HG03378 (cell line): Measurements from ENCODE around the gene VTA1.
"Not testable (repeated sequence)": the region's sequence is repeated elsewhere in the genome, so short reads cannot be mapped to it uniquely, and the experiment has no call there.

Experiments used
- ATAC-seq: cut with Tn5 transposase; IDR thresholded peaks from one replicate; pipeline ENCODE4 v1.9.1; 2021; ENCODE audit warnings: mild to moderate bottlenecking, moderate library complexity; ENCODE audit not compliant: unreplicated experiment

Gene VTA1, protein sequence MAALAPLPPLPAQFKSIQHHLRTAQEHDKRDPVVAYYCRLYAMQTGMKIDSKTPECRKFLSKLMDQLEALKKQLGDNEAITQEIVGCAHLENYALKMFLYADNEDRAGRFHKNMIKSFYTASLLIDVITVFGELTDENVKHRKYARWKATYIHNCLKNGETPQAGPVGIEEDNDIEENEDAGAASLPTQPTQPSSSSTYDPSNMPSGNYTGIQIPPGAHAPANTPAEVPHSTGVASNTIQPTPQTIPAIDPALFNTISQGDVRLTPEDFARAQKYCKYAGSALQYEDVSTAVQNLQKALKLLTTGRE

DNA sequence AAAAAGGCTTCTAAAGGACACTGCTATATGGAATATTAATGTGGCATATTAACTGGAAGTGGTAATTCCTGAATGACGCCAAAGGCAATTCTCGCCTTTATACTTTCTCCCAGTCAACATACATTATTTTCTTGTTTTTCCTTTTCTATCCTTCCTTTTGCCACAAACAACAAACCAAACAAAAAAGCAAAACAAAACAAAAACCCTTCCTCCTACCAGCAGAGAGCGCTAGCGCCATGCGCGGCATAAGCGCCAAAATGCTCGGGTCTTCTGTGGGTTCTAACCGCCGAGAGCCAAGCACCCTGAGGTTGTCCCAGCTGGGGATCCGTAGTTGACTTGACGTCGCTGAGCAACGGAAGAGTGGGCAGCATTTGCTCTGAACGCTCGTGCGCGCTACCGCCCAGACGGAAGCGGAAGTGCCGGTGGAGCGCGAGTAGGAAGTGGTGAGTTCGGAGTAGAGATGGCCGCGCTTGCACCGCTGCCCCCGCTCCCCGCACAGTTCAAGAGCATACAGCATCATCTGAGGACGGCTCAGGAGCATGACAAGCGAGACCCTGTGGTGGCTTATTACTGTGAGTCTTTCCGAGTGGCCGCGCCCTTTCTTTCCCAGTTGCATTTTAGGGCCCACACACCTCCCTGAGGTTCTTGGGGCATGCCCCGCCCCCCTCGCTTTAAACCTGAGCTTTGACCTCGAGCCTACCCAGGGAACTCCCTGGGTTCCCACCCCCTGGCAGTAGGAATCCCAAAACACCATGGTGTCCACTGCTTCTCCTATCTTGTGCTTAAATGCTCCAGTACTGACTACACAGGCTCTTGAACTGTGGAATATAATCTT lies at the start of gene VTA1, which contains the start of gene NMBR:
TSS of gene VTA1 (plus strand) at position 436 of the 835 bp plus-strand sequence. CDS start at position 461, 25 bp downstream.
TSS of gene NMBR (minus strand) at position 295 of the 835 bp plus-strand sequence. CDS start 58,464 bp downstream, outside the sequence.
- ATAC-seq, result peak; percentile 99

- not testable (repeated sequence) for ATAC-seq
Observed at GRCh38 chr6:142104820-142105219, 42.2 kb upstream of the VTA1 start.

DNA sequence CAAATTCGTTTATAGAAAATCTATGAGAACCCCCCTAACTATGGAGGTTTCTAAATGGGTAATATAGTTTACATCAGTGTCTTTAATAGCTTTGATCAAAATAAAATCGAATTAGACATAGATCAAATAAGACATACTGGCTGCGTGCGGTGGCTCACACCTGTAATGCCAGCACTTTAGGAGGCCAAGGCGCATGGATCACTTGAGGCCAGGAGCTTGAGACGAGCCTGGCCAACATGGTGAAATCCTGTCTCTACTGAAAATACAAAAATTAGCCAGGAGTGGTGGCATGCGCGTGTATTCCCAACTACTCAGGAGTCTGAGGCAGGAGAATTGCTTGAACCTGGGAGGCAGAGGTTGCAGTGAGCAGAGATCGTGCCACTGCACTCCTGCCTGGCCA lies 36.2 kb upstream of the VTA1 start:
- ATAC-seq, result not testable (repeated sequence)

GRCh38 chr6:142112451-142113061 lies 34.5 kb upstream of the VTA1 start:
- peak; percentile 62 for ATAC-seq

DNA sequence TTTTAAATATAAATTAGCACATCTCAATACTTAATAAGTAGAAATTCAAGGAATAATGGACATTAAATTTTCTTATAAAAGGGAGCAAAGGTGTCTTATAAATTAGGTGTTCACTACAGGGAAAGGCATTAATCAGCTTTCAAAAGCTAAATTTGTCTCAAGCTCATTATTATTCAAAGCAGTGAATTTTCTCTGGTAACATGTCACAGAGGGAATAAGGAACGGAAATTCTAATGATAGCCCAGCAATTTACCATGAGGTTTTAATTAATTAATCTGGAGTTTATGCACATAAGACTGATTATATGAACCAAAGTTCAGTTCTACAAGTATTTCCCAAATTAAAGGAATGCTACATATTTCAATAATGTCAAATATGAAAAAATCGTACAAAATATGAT lies 29.7 kb upstream of the VTA1 start:
- ATAC-seq, result no peak

DNA sequence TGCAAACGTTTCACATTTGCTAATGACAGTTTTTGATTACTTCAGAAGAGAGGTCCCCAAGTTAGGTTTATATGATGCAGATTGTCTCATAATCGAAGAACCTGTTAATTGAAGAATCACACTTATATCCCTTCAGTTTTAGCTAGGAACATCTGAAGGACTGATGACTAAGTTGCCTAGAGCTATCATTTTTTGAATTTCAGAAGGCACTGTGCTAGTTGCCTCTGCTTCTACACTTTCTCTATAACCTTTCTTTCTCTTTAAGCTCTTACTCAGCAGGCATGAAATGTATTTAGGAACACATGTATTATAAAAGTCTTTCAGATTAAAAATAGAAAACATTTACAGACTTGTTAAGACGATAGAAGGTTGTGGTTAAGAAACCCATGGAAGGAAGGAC lies 28.7 kb upstream of the VTA1 start:
- ATAC-seq, result no peak

DNA sequence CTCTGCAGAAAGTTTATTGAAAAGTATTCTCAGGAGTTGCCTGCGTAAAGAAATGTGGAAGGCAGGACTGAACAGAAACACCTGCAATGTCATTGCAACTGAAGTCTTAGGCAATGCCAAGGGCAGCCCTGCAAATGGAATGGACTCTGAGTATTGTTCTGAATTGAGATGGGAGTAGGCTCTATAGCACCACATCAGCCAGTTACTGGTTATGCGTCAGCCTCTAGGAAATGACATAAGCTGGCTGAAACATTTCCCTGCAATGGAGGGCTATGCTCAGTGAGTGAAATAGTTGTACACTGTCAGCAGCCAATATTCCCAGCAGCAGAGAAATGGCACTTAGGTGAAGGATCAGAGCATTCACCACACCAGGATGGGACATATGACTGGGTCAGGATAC lies 28.1 kb upstream of the VTA1 start:
- no peak for ATAC-seq

- no peak for ATAC-seq
Observed at GRCh38 chr6:142121342-142121741, 25.7 kb upstream of the VTA1 start.

GRCh38 chr6:142130814-142131213 lies 16.2 kb upstream of the VTA1 start:
- no peak for ATAC-seq

DNA sequence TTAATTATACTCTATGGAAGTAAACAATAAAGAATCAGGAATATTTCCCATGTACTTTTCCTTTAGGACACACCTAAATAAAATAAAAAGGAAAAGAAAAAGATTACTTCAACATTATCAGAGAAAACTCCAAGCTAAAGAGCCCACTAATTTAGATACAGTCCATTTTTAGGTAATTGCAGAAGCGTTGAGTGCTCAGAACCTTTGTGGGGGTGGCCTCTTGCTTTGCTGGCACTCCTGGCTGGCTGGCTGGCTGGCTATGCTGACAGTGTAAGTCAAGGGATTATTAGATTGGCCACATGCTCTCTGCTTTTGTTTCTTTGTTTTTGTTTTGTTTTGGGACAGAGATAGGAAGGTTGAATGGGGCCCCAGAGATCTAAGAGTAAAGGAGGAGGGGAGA lies 14.4 kb upstream of the VTA1 start, which contains the start of gene GJE1:
TSS of gene GJE1 (plus strand) at position 301 of the 400 bp plus-strand sequence. CDS start 234 bp downstream, outside the sequence.
- ATAC-seq, result no peak

DNA sequence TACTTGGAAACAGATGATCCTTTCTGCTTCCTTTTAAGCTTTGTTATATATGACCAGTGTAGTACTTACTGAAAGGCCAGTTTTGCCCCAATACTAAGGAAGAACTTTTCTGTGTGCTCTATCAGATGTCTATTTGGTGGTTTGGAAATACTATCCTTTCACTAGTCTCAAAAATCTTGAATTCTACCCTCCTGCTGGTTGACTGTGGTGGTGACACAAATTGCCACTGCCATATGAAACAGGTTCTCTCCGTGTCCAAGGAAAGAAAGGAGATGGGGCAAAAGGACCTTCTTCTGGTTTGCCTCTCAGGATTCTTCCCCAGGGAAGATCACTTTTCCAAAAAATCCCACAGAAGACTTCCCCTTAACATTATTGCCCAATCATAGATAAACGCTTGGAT lies 8.2 kb upstream of the VTA1 start:
- no peak for ATAC-seq

DNA sequence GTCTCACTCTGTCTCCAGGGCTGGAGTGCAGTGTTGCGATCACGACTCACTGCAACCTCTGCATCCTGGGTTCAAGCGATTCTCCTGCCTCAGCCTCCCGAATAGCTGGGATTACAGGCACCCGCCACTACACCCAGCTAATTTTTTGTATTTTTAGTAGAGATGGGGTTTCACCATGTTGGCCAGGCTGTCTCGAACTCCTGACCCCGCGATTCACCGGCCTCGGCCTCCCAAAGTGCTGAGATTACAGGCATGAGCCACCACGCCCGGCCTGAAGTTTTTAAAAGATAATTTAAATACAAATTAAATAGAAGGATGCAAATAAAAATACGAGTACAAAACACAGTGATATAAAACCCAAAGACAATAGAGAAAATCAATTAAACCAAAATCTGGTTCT lies 5.5 kb upstream of the VTA1 start:
- not testable (repeated sequence) for ATAC-seq

- ATAC-seq, result no peak
Observed at GRCh38 chr6:142152746-142153145, 5.7 kb downstream of the VTA1 start.

- ATAC-seq, result no peak
Observed at GRCh38 chr6:142153196-142153595, 6.1 kb downstream of the VTA1 start.

- no peak for ATAC-seq
Observed at GRCh38 chr6:142154336-142154735, 7.3 kb downstream of the VTA1 start.

DNA sequence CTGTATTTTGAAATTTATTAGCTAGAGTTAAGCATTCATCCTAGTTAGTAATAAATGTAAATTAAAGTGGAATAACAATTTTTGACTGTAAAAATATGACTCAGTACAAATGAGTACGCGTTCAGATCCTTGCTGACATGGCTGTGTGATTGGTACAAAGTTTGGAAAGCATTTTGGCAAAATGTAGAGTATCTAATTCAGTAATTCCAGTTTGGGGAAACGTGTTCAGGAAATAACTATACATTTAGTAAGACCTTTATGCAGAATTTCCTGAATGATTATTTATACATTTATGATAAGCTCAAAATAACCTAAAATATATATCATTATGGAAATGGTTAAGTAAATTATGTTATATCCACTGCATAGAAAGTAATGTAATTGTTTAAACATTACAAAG lies 8.0 kb downstream of the VTA1 start:
- ATAC-seq, result no peak

DNA sequence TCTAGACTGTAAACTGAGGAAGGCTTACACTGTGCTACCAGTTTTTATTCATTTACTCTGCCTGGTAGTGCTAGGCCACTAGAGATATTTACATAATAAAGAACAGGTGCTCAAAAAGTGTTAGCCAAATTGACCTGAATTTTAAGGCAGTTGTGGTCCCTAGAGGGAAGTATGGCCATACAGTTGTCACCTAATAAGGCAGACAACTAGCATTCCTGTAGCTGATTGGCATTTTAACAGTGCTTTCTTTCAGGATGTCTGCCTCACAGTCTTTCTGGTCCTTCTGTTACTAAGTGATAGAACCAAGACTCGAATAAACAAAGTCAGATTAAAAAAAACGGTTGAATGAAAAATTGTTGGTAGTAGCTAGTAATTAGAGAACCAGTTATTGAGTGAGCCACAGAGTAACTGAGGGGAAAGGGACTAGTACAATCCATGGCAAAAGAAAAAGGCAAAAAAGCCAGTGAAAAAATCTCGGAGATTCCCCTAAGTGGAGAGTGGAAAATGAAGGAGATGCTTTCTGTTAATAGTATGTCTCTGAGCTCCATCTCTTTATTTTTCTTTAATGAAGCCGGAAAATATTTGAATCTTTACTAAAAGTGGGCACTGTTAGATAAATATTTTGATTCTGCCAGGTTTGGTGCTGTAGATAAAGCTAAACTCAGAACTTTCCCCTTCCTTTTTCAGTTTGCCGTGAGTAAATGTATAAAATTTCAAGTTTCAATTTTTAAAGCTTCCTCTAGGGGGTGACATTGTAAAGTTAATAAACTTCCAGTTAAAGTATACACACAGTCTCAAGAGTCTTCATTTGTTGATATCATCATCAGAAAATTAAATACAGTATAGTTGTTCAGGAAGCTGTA lies 9.1 kb downstream of the VTA1 start:
- ATAC-seq, result peak; percentile 59

GRCh38 chr6:142156758-142157068 lies 9.7 kb downstream of the VTA1 start:
- not testable (repeated sequence) for ATAC-seq

DNA sequence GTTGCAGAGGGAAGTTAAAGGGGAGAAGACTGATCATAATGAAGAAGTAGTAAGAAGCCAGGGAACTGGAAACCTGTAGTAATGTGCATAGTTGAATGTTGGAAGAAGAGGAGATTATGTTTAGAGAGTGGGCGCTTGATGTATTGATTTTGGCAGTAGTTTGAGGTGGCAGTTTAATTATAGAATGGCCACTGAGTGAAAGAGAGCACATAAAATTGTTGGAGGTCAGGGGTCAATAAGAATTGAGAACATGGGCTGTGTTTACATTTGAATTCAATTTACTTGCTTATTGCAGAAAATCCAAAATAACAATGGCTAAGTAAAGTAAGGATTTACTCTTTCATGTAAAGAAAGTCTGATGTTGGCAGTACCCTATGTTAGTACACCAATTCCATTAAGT lies 15.7 kb downstream of the VTA1 start:
- no peak for ATAC-seq

DNA sequence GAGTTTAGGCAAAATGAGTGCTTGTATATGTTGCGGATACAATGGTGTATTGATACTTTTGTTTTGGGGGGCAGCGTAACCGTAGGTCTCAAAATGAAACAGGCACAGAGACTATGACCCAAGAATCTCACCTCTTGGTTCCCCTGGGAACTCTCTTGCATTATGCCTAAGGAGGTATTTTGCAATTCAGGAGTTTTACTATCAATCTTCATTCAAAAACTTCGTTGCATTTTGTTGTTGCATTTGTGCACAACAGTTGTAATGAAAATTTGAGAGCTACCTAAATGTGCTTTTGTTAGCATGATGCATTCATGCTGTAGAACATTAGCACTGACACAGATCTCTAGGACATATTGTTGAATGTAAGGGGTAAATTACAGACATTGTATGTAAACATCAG lies 18.2 kb downstream of the VTA1 start:
- ATAC-seq, result no peak

- no peak for ATAC-seq
Observed at GRCh38 chr6:142167071-142167470, 20.0 kb downstream of the VTA1 start.
